ENCODE results near the gene HINFP. TPM values are rescaled to one million over a fixed set of nuclear protein-coding genes. Genes with fewer than 3 reads are reported as not detected.
A peak's percentile ranks its signal among the peaks of the same experiment; 100 is the strongest.

HINFP gene
- total RNA-seq, 4 donors from 2014 or later, result 20.7 to 63.6 (median 48.2) TPM

- Histone ChIP-seq H3K9me3 (no peaks in the 10 kb centered on the region), H3K27ac (peak overlapping the region in 2 of 4 donors; percentile 97), H3K36me3 (no peaks in the 10 kb centered on the region), H3K4me1 (peaks cover 18 to 27% (median 20%) of the 10 kb centered on the region in 4 donors), H3K27me3 (no peaks in the 10 kb centered on the region), H3K4me3 (no peak overlapping the region)
- no peak for DNase-seq
- in situ Hi-C loops (cut with MboI; ENCODE audit: low pct_ligation_motif_present in 1 of 4, low pct_unique_long_range_greater_than_20kb in 1 of 4, low sequenced_read_pairs in 3 of 4), result no loop called here
- 79 to 84% methylated on average over 2 to 13 of the region's 13 CpGs for WGBS, 2 donors (ENCODE audit: low coverage in 1 of 2)
- TF ChIP-seq EP300 (IDR thresholded peaks at IDR 0.05; ENCODE audit: low read depth) (no peak), POLR2AphosphoS5 (IDR thresholded peaks at IDR 0.05) (no peak), POLR2A (IDR thresholded peaks at IDR 0.05) (no peak)
- TF ChIP-seq, protein P1, sequence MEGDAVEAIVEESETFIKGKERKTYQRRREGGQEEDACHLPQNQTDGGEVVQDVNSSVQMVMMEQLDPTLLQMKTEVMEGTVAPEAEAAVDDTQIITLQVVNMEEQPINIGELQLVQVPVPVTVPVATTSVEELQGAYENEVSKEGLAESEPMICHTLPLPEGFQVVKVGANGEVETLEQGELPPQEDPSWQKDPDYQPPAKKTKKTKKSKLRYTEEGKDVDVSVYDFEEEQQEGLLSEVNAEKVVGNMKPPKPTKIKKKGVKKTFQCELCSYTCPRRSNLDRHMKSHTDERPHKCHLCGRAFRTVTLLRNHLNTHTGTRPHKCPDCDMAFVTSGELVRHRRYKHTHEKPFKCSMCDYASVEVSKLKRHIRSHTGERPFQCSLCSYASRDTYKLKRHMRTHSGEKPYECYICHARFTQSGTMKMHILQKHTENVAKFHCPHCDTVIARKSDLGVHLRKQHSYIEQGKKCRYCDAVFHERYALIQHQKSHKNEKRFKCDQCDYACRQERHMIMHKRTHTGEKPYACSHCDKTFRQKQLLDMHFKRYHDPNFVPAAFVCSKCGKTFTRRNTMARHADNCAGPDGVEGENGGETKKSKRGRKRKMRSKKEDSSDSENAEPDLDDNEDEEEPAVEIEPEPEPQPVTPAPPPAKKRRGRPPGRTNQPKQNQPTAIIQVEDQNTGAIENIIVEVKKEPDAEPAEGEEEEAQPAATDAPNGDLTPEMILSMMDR (IDR thresholded peaks at IDR 0.05), result no peak
- intact Hi-C loops (cut with DNase I; ENCODE audit: low total_unique reads), result no loop called here
Observed at GRCh38 chr11:119091966-119092879, 29.2 kb upstream of the HINFP start.

GRCh38 chr11:119092880-119093842, 28.2 kb upstream of the HINFP start:
- Histone ChIP-seq H3K27ac (peak overlapping the region; percentile 94 to 97 (median 96)), H3K4me3 (peak overlapping the region in 2 of 4 donors; percentile 75 to 92), H3K27me3 (no peaks in the 10 kb centered on the region), H3K4me1 (peaks cover 18 to 27% (median 20%) of the 10 kb centered on the region in 4 donors), H3K36me3 (peaks cover 0 to 7% (median 1%) of the 10 kb centered on the region in 4 donors), H3K9me3 (no peaks in the 10 kb centered on the region)
- no peak for DNase-seq
- TF ChIP-seq EP300 (IDR thresholded peaks at IDR 0.05; ENCODE audit: low read depth) (no peak), POLR2AphosphoS5 (IDR thresholded peaks at IDR 0.05) (no peak), POLR2A (IDR thresholded peaks at IDR 0.05) (no peak)
- TF ChIP-seq, protein P1 (IDR thresholded peaks at IDR 0.05), result no peak
- intact Hi-C loops (cut with DNase I; ENCODE audit: low total_unique reads), result no loop called here
- in situ Hi-C loops (cut with MboI; ENCODE audit: low pct_ligation_motif_present in 1 of 4, low pct_unique_long_range_greater_than_20kb in 1 of 4, low sequenced_read_pairs in 3 of 4), result no loop called here
- WGBS, 2 donors (ENCODE audit: low coverage in 1 of 2), result 30% methylated on average over 12 of the region's 12 CpGs; no CpG with 5 or more reads in 1 of the 2 donors

GRCh38 chr11:119093942-119094815, 27.2 kb upstream of the HINFP start:
- Histone ChIP-seq H3K9me3 (no peaks in the 10 kb centered on the region), H3K27me3 (no peaks in the 10 kb centered on the region), H3K4me3 (peak overlapping the region; percentile 69 to 92 (median 74)), H3K27ac (peak overlapping the region; percentile 94 to 97 (median 96)), H3K36me3 (peaks cover 0 to 9% (median 1%) of the 10 kb centered on the region in 4 donors), H3K4me1 (peaks cover 18 to 27% (median 20%) of the 10 kb centered on the region in 4 donors)
- DNase-seq, result peak; percentile 48
- TF ChIP-seq EP300 (IDR thresholded peaks at IDR 0.05; ENCODE audit: low read depth) (no peak), POLR2A (IDR thresholded peaks at IDR 0.05) (no peak), POLR2AphosphoS5 (IDR thresholded peaks at IDR 0.05) (peak in 1 of 3 donors; percentile 5)
- TF ChIP-seq, protein P1 (IDR thresholded peaks at IDR 0.05), result no peak
- in situ Hi-C loops (cut with MboI; ENCODE audit: low pct_ligation_motif_present in 1 of 4, low pct_unique_long_range_greater_than_20kb in 1 of 4, low sequenced_read_pairs in 3 of 4), result no loop called here
- WGBS, 2 donors (ENCODE audit: low coverage in 1 of 2), result 0 to 1% methylated on average over 4 to 54 of the region's 81 CpGs
- intact Hi-C loops (cut with DNase I; ENCODE audit: low total_unique reads), result no loop called here

Measured in transverse colon (tissue), 4 donors.